Skeletal muscle cell (primary cell): ENCODE data around the gene LYRM1.
"Not testable (repeated sequence)": the region's sequence is repeated elsewhere in the genome, so short reads cannot be mapped to it uniquely, and the experiment has no call there.

Experiments used
- DNase-seq: peaks from one replicate; pipeline ENCODE4 v3.0.0-alpha.2; 2010; ENCODE audit warnings: low read depth
- H3K4me3 ChIP-seq: 2 replicates; pipeline ENCODE4 v1.5.1; 2011; ENCODE audit warnings: low read depth, mild to moderate bottlenecking, control low read depth, low read length, moderate library complexity

The LYRM1 gene

GRCh38 chr16:20954574-20954973 lies 54.0 kb downstream of the LYRM1 start:
- no peak for DNase-seq
- no peak overlapping the region for H3K4me3 ChIP-seq

- no peak for DNase-seq
Measured at GRCh38 chr16:20956319-20956718, 55.7 kb downstream of the LYRM1 start.

GRCh38 chr16:20957153-20957552 lies 56.6 kb downstream of the LYRM1 start:
- no peak for DNase-seq
- H3K4me3 ChIP-seq = no peak overlapping the region

More at GRCh38 chr16:20956319-20956718, 55.7 kb downstream of the LYRM1 start:
- H3K4me3 ChIP-seq = no peak overlapping the region

- DNase-seq = no peak
- H3K4me3 ChIP-seq = no peak overlapping the region
Measured at GRCh38 chr16:20960899-20961298, 60.3 kb downstream of the LYRM1 start.

- H3K4me3 ChIP-seq = no peak overlapping the region
- no peak for DNase-seq
Measured at GRCh38 chr16:20968765-20969164, 68.2 kb downstream of the LYRM1 start.

- no peak overlapping the region for H3K4me3 ChIP-seq
- no peak for DNase-seq
Measured at GRCh38 chr16:20969386-20969785, 68.8 kb downstream of the LYRM1 start.

- DNase-seq = no peak
- no peak overlapping the region for H3K4me3 ChIP-seq
Measured at GRCh38 chr16:20971401-20971800, 70.8 kb downstream of the LYRM1 start.

- H3K4me3 ChIP-seq, DNase-seq: not testable (repeated sequence)
Measured at GRCh38 chr16:20973201-20973600, 72.6 kb downstream of the LYRM1 start.
